Tibial nerve (tissue), 4 donors: Measurements from ENCODE around the gene ART1.

ENCODE experiments used
- CTCF ChIP-seq, 5 experiments: fragments of 200-600 bp in 3 of 5; fragments of 450-650 bp in 2 of 5; sonication (generic) in 3 of 5; IDR thresholded peaks; one replicate each; pipeline ENCODE4 v1.5.1; 2016 to 2019; ENCODE audit warnings: antibody characterized with exemption in 5 of 5, mild to moderate bottlenecking in 3 of 5, moderate library complexity in 2 of 5
- EP300 ChIP-seq, 2 donors: sonication (generic); formaldehyde crosslinking; IDR thresholded peaks; one replicate each; pipeline ENCODE4 v1.6.1; 2017; ENCODE audit warnings: antibody characterized with exemption in 2 of 2, mild to moderate bottlenecking in 1 of 2
- POLR2A ChIP-seq, 2 donors: fragments of 450-650 bp; IDR thresholded peaks; one replicate each; pipeline ENCODE4 v1.6.1; 2017; ENCODE audit warnings: antibody characterized with exemption in 2 of 2, mild to moderate bottlenecking in 2 of 2, moderate library complexity in 2 of 2

GRCh38 chr11:3638513-3638912, 6.4 kb upstream of the ART1 start:
- TF ChIP-seq CTCF (IDR thresholded peaks at IDR 0.05) (no peak), EP300 (IDR thresholded peaks at IDR 0.05) (no peak), POLR2A (IDR thresholded peaks at IDR 0.05) (no peak)
